ENCODE results near the gene SYT9. TPM values are rescaled to one million over a fixed set of nuclear protein-coding genes. Genes with fewer than 3 reads are reported as not detected.

Gene SYT9
- total and polyA plus RNA-seq, 4 donors = 0.01 to 0.12 TPM; not detected in 2

DNA sequence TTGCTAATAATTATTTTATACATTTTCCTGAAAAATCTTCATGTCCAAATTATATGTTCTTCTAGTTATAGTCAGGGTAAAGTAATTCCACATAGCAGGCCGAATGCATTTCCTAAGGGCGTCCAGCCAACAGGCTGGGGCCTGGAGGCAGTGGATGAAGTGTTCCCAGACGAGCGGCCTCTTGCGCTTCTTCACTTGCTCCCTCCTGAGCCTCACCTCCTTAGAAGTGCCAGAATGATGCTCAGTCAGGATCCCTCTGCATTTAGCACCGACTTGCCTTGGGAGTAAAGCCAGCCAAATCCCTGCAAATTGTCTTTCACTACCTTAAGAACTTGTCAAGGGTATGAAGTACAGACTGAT, 235.1 kb downstream of the SYT9 start:
- H3K27ac ChIP-seq (ENCODE audit: low read depth in 1 of 2, low read length in 1 of 2) = no peak overlapping the region
- H3K36me3 ChIP-seq (ENCODE audit: control insufficient read depth in 4 of 4, insufficient read depth in 4 of 4, low read length in 4 of 4) = peaks cover 0 to 29% (median 4%) of the 10 kb centered on the region in 4 donors
- H3K4me3 ChIP-seq = no peak overlapping the region
- peak overlapping the region in 1 of 2 donors; percentile 86 for H3K9ac ChIP-seq (ENCODE audit: insufficient read depth in 1 of 2, low read length in 2 of 2)
- H3K27me3 ChIP-seq (ENCODE audit: control insufficient read depth in 3 of 3, insufficient read depth in 3 of 3, low read length in 2 of 3) = peaks cover 0 to 4% (median 2%) of the 10 kb centered on the region in 3 donors
- DNase-seq (peak; percentile 72 to 85 (median 82)), ATAC-seq (ENCODE audit: insufficient read depth, low FRiP score) (no peak)
- WGBS, 2 donors = 72 to 73% methylated on average over 6 of the region's 6 CpGs
- TF ChIP-seq, protein P1, sequence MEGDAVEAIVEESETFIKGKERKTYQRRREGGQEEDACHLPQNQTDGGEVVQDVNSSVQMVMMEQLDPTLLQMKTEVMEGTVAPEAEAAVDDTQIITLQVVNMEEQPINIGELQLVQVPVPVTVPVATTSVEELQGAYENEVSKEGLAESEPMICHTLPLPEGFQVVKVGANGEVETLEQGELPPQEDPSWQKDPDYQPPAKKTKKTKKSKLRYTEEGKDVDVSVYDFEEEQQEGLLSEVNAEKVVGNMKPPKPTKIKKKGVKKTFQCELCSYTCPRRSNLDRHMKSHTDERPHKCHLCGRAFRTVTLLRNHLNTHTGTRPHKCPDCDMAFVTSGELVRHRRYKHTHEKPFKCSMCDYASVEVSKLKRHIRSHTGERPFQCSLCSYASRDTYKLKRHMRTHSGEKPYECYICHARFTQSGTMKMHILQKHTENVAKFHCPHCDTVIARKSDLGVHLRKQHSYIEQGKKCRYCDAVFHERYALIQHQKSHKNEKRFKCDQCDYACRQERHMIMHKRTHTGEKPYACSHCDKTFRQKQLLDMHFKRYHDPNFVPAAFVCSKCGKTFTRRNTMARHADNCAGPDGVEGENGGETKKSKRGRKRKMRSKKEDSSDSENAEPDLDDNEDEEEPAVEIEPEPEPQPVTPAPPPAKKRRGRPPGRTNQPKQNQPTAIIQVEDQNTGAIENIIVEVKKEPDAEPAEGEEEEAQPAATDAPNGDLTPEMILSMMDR (IDR thresholded peaks at IDR 0.05; ENCODE audit: control extremely low read depth, extremely low read depth) = no peak
- H3K9me3 ChIP-seq (ENCODE audit: control insufficient read depth in 4 of 4, insufficient read depth in 3 of 4, low read length in 3 of 4) = peaks cover 0 to 1% (median 0%) of the 10 kb centered on the region in 4 donors
- H3K4me1 ChIP-seq (ENCODE audit: control insufficient read depth in 5 of 5, insufficient read depth in 5 of 5, low read length in 5 of 5) = peaks cover 0 to 21% (median 4%) of the 10 kb centered on the region in 5 donors

DNA sequence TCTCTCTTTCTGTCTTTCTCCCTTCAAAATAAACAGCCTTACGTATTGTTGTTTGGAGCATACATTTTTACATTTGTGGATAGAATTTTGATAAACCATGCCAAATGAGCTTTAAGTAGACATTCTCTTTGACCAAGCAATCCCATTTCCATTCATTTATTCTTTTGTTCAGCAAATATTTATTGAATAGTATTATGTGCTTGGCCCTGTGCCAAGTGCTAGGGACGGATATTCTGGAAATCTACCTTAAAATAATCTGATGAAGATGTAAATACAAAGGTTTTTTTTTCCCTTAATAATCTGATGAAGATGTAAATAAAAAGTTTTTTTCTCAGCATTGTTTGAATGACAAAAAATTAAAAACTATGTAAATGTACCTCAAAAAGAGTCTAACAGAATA, 235.7 kb downstream of the SYT9 start:
- DNase-seq (no peak), ATAC-seq (ENCODE audit: insufficient read depth, low FRiP score) (no peak)
- peaks cover 0 to 21% (median 4%) of the 10 kb centered on the region in 5 donors for H3K4me1 ChIP-seq (ENCODE audit: control insufficient read depth in 5 of 5, insufficient read depth in 5 of 5, low read length in 5 of 5)
- peaks cover 0 to 29% (median 5%) of the 10 kb centered on the region in 4 donors for H3K36me3 ChIP-seq (ENCODE audit: control insufficient read depth in 4 of 4, insufficient read depth in 4 of 4, low read length in 4 of 4)
- peaks cover 0 to 2% (median under 1%) of the 10 kb centered on the region in 3 donors for H3K27me3 ChIP-seq (ENCODE audit: control insufficient read depth in 3 of 3, insufficient read depth in 3 of 3, low read length in 2 of 3)
- H3K9me3 ChIP-seq (ENCODE audit: control insufficient read depth in 4 of 4, insufficient read depth in 3 of 4, low read length in 3 of 4) = peaks cover 0 to 1% (median 0%) of the 10 kb centered on the region in 4 donors
- WGBS, 2 donors = 57 to 77% methylated on average over 2 of the region's 2 CpGs
- peak overlapping the region in 1 of 2 donors; percentile 57 for H3K9ac ChIP-seq (ENCODE audit: insufficient read depth in 1 of 2, low read length in 2 of 2)
- no peak overlapping the region for H3K27ac ChIP-seq (ENCODE audit: low read depth in 1 of 2, low read length in 1 of 2)
- H3K4me3 ChIP-seq = no peak overlapping the region
- TF ChIP-seq, protein P1 (IDR thresholded peaks at IDR 0.05; ENCODE audit: control extremely low read depth, extremely low read depth) = no peak

GRCh38 chr11:7488681-7489080, 237.0 kb downstream of the SYT9 start:
- Histone ChIP-seq H3K4me3 (no peak overlapping the region), H3K9me3 (ENCODE audit: control insufficient read depth in 4 of 4, insufficient read depth in 3 of 4, low read length in 3 of 4) (peaks cover 0 to under 1% (median 0%) of the 10 kb centered on the region in 4 donors), H3K9ac (ENCODE audit: insufficient read depth in 1 of 2, low read length in 2 of 2) (no peak overlapping the region), H3K4me1 (ENCODE audit: control insufficient read depth in 5 of 5, insufficient read depth in 5 of 5, low read length in 5 of 5) (peaks cover 0 to 21% (median 4%) of the 10 kb centered on the region in 5 donors), H3K27ac (ENCODE audit: low read depth in 1 of 2, low read length in 1 of 2) (no peak overlapping the region), H3K27me3 (ENCODE audit: control insufficient read depth in 3 of 3, insufficient read depth in 3 of 3, low read length in 2 of 3) (peaks cover 0 to 2% (median 0%) of the 10 kb centered on the region in 3 donors), H3K36me3 (ENCODE audit: control insufficient read depth in 4 of 4, insufficient read depth in 4 of 4, low read length in 4 of 4) (peaks cover 0 to 36% (median 8%) of the 10 kb centered on the region in 4 donors)
- WGBS, 2 donors = 34 to 65% methylated on average over 1 of the region's 1 CpG
- DNase-seq (no peak), ATAC-seq (ENCODE audit: insufficient read depth, low FRiP score) (no peak)
- TF ChIP-seq, protein P1 (IDR thresholded peaks at IDR 0.05; ENCODE audit: control extremely low read depth, extremely low read depth) = no peak

DNA sequence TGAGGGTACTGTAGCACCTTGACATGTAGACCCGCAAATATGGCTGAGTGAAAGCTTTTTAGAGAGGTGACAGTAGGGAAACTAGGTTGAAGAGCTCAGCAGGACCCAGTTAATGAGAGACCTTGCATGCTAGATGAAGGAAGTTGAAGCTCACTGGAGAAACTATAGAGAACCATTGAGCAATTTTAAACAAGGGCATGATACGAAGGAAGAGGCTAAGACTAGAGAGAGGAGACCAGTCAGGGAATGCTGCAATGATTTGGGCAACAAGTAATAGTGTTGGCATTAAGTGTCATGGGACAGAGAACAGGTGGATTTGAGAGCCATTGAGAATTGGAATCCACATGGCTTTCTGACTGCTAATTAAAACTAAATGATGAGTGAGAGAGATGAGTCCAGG, 237.7 kb downstream of the SYT9 start:
- H3K27ac ChIP-seq (ENCODE audit: low read depth in 1 of 2, low read length in 1 of 2) = no peak overlapping the region
- TF ChIP-seq, protein P1 (IDR thresholded peaks at IDR 0.05; ENCODE audit: control extremely low read depth, extremely low read depth) = no peak
- no peak for DNase-seq
- H3K4me1 ChIP-seq (ENCODE audit: control insufficient read depth in 5 of 5, insufficient read depth in 5 of 5, low read length in 5 of 5) = peaks cover 0 to 21% (median 4%) of the 10 kb centered on the region in 5 donors
- no peaks in the 10 kb centered on the region for H3K9me3 ChIP-seq (ENCODE audit: control insufficient read depth in 4 of 4, insufficient read depth in 3 of 4, low read length in 3 of 4)
- H3K36me3 ChIP-seq (ENCODE audit: control insufficient read depth in 4 of 4, insufficient read depth in 4 of 4, low read length in 4 of 4) = peaks cover 0 to 43% (median 11%) of the 10 kb centered on the region in 4 donors
- H3K9ac ChIP-seq (ENCODE audit: insufficient read depth in 1 of 2, low read length in 2 of 2) = no peak overlapping the region
- ATAC-seq (ENCODE audit: insufficient read depth, low FRiP score) = no peak
- peaks cover 0 to 2% (median 0%) of the 10 kb centered on the region in 3 donors for H3K27me3 ChIP-seq (ENCODE audit: control insufficient read depth in 3 of 3, insufficient read depth in 3 of 3, low read length in 2 of 3)
- no peak overlapping the region for H3K4me3 ChIP-seq
- WGBS, 2 donors = 72 to 75% methylated on average over 2 of the region's 2 CpGs

Measured in lung (tissue), 12 donors.